ENCODE measurements around the gene TTLL4.

DNA sequence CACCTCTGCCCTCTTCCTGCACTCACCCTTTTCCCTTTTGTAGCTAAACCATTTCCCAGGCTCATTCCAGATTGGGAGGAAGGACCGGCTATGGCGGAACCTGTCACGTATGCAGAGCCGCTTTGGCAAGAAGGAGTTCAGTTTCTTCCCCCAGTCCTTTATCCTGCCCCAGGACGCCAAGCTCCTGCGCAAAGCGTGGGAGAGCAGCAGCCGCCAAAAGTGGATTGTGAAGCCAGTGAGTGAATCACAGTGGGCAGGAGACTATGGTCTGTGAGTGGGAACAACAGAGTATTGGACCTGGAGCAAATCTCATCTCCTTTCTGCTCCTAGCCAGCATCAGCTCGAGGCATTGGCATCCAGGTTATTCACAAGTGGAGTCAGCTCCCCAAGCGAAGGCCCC is 36.3 kb downstream of the TTLL4 start:
- TF ChIP-seq TAF1 (IDR thresholded peaks at IDR 0.05; ENCODE audit: low read depth, low read length) (no peak), POLR2AphosphoS5 (IDR thresholded peaks at IDR 0.05; ENCODE audit: low read depth, low read length) (no peak), POLR2A (IDR thresholded peaks at IDR 0.05; ENCODE audit: low read depth, low read length) (no peak), SPI1 (IDR thresholded peaks at IDR 0.05; ENCODE audit: low read depth, low read length) (no peak), PAX5 (IDR thresholded peaks at IDR 0.05; ENCODE audit: insufficient read depth, low read length, severe bottlenecking) (no peak), POU2F2 (IDR thresholded peaks at IDR 0.05; ENCODE audit: low read depth, low read length) (no peak)

Measured in GM12891 (cell line).